T-cell (primary cell): Measurements from ENCODE around the gene MRPS24. TPM values are rescaled to one million over a fixed set of nuclear protein-coding genes. Genes with fewer than 3 reads are reported as not detected.
A peak's percentile ranks its signal among the peaks of the same experiment; 100 is the strongest.
"Not testable (repeated sequence)": the region's sequence is repeated elsewhere in the genome, so short reads cannot be mapped to it uniquely, and the experiment has no call there.

Experiments
- ATAC-seq, 4 experiments: fragments of 200-7000 bp in 3 of 4; fragments of 150-1000 bp in 1 of 4; cut with Tn5 transposase; replicated peaks in 1 of 4; 1 replicate in 3 of 4; 2 replicates in 1 of 4; pipeline ENCODE4 v1.10.0; 2021; ENCODE audit warnings: moderate library complexity in 3 of 4, mild to moderate bottlenecking in 2 of 4, moderate number of reproducible peaks in 1 of 4
- CTCF ChIA-PET, 2 donors: fragments of 300-600 bp; sonication (Branson Sonifier 250); formaldehyde crosslinking; loops; one replicate each; lab custom pipeline; 2022; ENCODE audit warnings: antibody characterized with exemption in 2 of 2; lab: Charles Lee
- POLR2A ChIA-PET, 2 donors: fragments of 300-600 bp; sonication (Branson Sonifier 250); formaldehyde crosslinking; loops; one replicate each; lab custom pipeline; 2022; ENCODE audit warnings: antibody characterized with exemption in 2 of 2; lab: Charles Lee
- DNase-seq, 35 experiments: peaks; one replicate each; pipeline versions ENCODE4 v3.0.0 to v3.0.0-alpha.2; 2013 to 2023
- H3K27ac ChIP-seq: one replicate; pipeline ENCODE4 v1.5.1; 2013; ENCODE audit warnings: low read length
- H3K27me3 ChIP-seq, 2 experiments: replicated peaks in 1 of 2; 1 replicate in 1 of 2; 2 replicates in 1 of 2; pipeline versions ENCODE4 v1.6.1 to v1.7.0; 2013; ENCODE audit warnings: low read length in 1 of 2, mixed read lengths in 1 of 2; ENCODE audit not compliant: control insufficient read depth in 2 of 2, insufficient read depth in 2 of 2; ENCODE audit errors: extremely low read depth in 1 of 2
- H3K36me3 ChIP-seq, 2 donors: 1 replicate in 1 of 2; 2 replicates in 1 of 2; pipeline versions ENCODE4 v1.6.1 to v1.7.0; 2013; ENCODE audit warnings: low read length in 1 of 2; ENCODE audit not compliant: control insufficient read depth in 2 of 2, insufficient read depth in 1 of 2; ENCODE audit errors: extremely low read depth in 1 of 2
- H3K4me1 ChIP-seq, 2 experiments: 1 replicate in 1 of 2; 2 replicates in 1 of 2; pipeline versions ENCODE4 v1.6.1 to v1.7.0; 2013; ENCODE audit warnings: low read length in 2 of 2, mixed read lengths in 1 of 2; ENCODE audit not compliant: insufficient read depth in 2 of 2, control insufficient read depth in 1 of 2; ENCODE audit errors: extremely low read depth in 1 of 2
- H3K4me3 ChIP-seq, 2 donors: 1 replicate in 1 of 2; 2 replicates in 1 of 2; pipeline versions ENCODE4 v1.5.1 to v1.7.0; 2013; ENCODE audit warnings: mild to moderate bottlenecking in 2 of 2, low read length in 1 of 2, moderate library complexity in 1 of 2; ENCODE audit not compliant: control insufficient read depth in 1 of 2; ENCODE audit errors: extremely low read depth in 1 of 2
- H3K9me3 ChIP-seq: 2 replicates; pipeline ENCODE4 v1.7.0; 2013
- H3K27ac Mint-ChIP-seq, 2 donors: one replicate each; pipeline ENCODE4 v1.8.0; 2020 to 2021; ENCODE audit warnings: mild to moderate bottlenecking in 2 of 2, mixed read lengths in 2 of 2
- H3K27me3 Mint-ChIP-seq, 2 donors: one replicate each; pipeline ENCODE4 v1.8.0; 2021 to 2022; ENCODE audit warnings: mixed read lengths in 2 of 2
- H3K36me3 Mint-ChIP-seq: one replicate; pipeline ENCODE4 v1.8.0; 2021; ENCODE audit warnings: mixed read lengths
- H3K4me1 Mint-ChIP-seq, 3 donors: one replicate each; pipeline ENCODE4 v1.8.0; 2020 to 2022; ENCODE audit warnings: mixed read lengths in 3 of 3, mild to moderate bottlenecking in 1 of 3
- H3K4me3 Mint-ChIP-seq, 3 donors: one replicate each; pipeline ENCODE4 v1.8.0; 2020 to 2022; ENCODE audit warnings: mild to moderate bottlenecking in 3 of 3, mixed read lengths in 3 of 3, moderate library complexity in 3 of 3
- H3K9me3 Mint-ChIP-seq, 3 donors: one replicate each; pipeline ENCODE4 v1.8.0; 2020 to 2022; ENCODE audit warnings: mixed read lengths in 3 of 3
- WGBS: methylation state at CpG from one replicate; pipeline ENCODE4 v1.1.5; 2013; ENCODE audit warnings: missing lambda C conversion rate; ENCODE audit not compliant: insufficient coverage; 5-methylcytosine and 5-hydroxymethylcytosine counted together
- total RNA-seq, 35 experiments: library from RNA in 6 of 35; stranded (reverse) in 6 of 35; fragments of 120-200 nt in 1 of 35; gene quantifications; one replicate each; pipeline versions ENCODE4 v1.2.1 to v1.2.4 and lab custom pipeline; 2013 to 2026

The MRPS24 gene
- total RNA-seq, 5 donors from 2014 or later (not counting 1 experiment from before 2014, with no cell fraction given), result 44.6 to 71.6 (median 58.4) TPM

DNA sequence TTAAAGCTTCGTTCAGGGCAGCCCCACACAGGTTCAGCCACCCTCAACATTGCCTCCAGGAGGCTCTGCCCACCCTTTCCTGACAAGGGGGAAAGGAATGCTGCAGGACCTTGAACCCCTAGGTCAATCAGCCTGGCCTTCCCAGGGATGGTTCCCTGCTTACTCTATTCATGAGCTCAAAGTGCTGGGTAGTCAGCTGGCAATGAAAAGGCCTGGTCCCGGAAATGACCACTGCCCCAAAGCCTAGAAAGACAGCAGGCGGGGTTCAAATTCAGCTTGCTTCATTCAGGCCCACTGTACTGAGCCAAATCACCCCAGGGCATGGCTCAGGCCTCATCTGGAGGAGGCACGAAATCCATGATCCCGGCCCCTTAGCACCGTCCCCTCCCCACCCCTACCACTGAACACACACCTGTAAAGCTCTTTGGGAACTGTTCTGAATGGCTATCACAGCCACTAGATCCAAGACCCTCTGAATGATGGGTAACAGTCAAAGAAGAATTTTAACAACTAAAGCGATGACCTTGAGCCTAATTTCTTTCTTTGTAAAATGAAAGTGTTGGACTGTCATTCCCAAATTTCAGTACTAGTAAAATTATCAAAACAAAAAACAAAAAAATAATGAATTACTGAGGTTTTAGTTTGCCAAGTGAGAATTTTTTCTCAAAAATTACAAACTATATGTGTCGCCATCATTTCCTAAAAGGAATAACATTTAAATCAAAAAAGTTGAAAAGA lies 36.1 kb upstream of the MRPS24 start:
- H3K27ac ChIP-seq, result no peak overlapping the region
- POLR2A ChIA-PET, result interaction anchor here (0.5 to 0.6 kb wide), 4 partner anchors 22 to 157 kb away, joined by 3 to 6 read pairs (median 4); no protein-coding TSS in a partner anchor
- Mint-ChIP-seq H3K4me1 (peaks cover 41 to 46% (median 44%) of the 10 kb centered on the region in 3 donors), H3K9me3 (no peaks in the 10 kb centered on the region), H3K36me3 (no peaks in the 10 kb centered on the region), H3K27me3 (no peaks in the 10 kb centered on the region), H3K27ac (peak overlapping the region; percentile 95 to 96), H3K4me3 (peak overlapping the region; percentile 89 to 94 (median 94))
- peaks cover 0 to 2% of the 10 kb centered on the region in 2 donors for H3K36me3 ChIP-seq
- CTCF ChIA-PET, result interaction anchor here (0.5 to 0.8 kb wide), 2 partner anchors 21 to 323 kb away, joined by 3 to 4 read pairs; partner anchors contain the start of gene UBE2D4 (in 1 of the 2)
- peak overlapping the region; percentile 61 to 74 for H3K4me3 ChIP-seq
- DNase-seq, result no peak
- WGBS, result 92% methylated on average over 3 of the region's 8 CpGs
- H3K9me3 ChIP-seq, result no peaks in the 10 kb centered on the region
- ATAC-seq, result no peak
- no peaks in the 10 kb centered on the region for H3K27me3 ChIP-seq
- peaks cover 7 to 17% of the 10 kb centered on the region in 2 experiments for H3K4me1 ChIP-seq

DNA sequence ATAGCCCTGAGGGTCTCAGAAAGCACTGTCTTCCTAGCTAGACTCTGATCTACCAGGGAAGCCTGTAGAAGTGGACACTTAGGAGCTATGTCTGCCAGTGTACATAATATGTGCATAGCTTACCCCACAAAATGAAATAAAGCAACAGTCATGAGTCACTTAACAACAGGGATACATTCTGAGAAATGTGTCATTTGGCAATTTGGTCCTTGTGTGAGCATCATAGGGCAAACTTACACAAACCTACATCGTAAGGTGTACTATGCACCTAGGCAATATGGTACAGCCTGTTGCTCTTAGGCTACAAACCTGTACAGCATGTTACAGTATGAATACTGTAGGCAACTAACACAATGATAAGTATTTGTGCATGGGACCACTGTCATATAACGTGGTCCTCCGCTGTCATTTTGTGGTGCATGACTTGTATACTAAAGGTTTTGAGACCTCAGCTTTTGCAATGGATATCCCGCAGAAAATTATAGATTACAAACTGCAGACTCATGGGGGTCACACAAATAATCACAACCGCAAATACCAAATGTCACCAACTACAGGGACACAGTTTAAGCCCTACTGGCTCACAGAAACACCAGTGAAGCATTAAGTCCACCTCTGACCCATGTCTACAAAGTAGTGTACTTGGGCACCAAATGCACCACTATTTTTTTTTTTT lies 35.4 kb upstream of the MRPS24 start:
- Mint-ChIP-seq H3K27me3 (no peaks in the 10 kb centered on the region), H3K36me3 (no peaks in the 10 kb centered on the region), H3K4me3 (peak overlapping the region; percentile 89 to 94 (median 94)), H3K4me1 (peaks cover 41 to 46% (median 44%) of the 10 kb centered on the region in 3 donors), H3K27ac (peak overlapping the region in 1 of 2 donors; percentile 9), H3K9me3 (no peaks in the 10 kb centered on the region)
- DNase-seq, result no peak
- no peaks in the 10 kb centered on the region for H3K9me3 ChIP-seq
- H3K27me3 ChIP-seq, result no peaks in the 10 kb centered on the region
- ChIA-PET CTCF (interaction anchor here (0.6 to 0.8 kb wide), 2 partner anchors 22 to 1015 kb away, joined by 3 read pairs; partner anchors contain the start of gene UBE2D4 (in 1 of the 2)), POLR2A (interaction anchor here (0.5 to 0.6 kb wide), 3 partner anchors 30 to 158 kb away, joined by 3 to 6 read pairs (median 4); no protein-coding TSS in a partner anchor)
- ATAC-seq, result no peak
- H3K27ac ChIP-seq, result no peak overlapping the region
- H3K4me3 ChIP-seq, result no peak overlapping the region
- 100% methylated on average over 5 of the region's 5 CpGs for WGBS
- H3K36me3 ChIP-seq, result peaks cover 0 to 2% of the 10 kb centered on the region in 2 donors
- peaks cover 7 to 17% of the 10 kb centered on the region in 2 experiments for H3K4me1 ChIP-seq

DNA sequence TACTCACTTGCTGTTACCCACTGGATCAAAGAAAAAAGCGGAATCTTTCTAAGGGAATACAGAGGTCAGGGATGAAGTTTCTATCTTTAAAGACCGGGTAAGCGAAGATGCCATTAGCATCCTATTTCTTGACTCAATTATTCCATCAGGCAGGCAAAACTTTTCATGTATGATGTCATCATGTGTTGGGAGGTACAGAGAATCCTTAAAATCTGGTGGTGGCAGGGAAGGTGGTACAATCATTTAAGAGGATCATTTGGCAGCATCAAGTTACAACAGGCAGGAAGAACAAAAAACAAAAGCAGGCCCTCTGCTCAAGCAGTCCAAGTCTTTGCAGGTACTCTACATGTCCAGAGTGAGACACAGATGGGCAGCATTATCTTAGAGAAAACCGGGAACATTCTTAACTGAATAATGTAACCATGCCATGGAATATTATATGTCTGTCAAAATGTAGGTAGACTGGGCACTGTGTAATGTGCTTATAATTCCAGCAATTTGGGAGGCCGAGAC lies 33.3 kb upstream of the MRPS24 start:
- Mint-ChIP-seq H3K27ac (peak overlapping the region in 1 of 2 donors; percentile 18), H3K27me3 (no peaks in the 10 kb centered on the region), H3K9me3 (no peaks in the 10 kb centered on the region), H3K36me3 (no peaks in the 10 kb centered on the region), H3K4me1 (peaks cover 49 to 50% (median 50%) of the 10 kb centered on the region in 3 donors), H3K4me3 (no peak overlapping the region)
- no CpG with 5 or more reads among the region's 5 CpGs for WGBS
- Histone ChIP-seq H3K27me3 (no peaks in the 10 kb centered on the region), H3K4me1 (peaks cover 7 to 17% of the 10 kb centered on the region in 2 experiments), H3K9me3 (no peaks in the 10 kb centered on the region), H3K36me3 (peaks cover 0 to 5% of the 10 kb centered on the region in 2 donors), H3K27ac (no peak overlapping the region), H3K4me3 (no peak overlapping the region)
- ChIA-PET POLR2A (no interaction called here), CTCF (no interaction called here)
- no peak for DNase-seq
- no peak for ATAC-seq

DNA sequence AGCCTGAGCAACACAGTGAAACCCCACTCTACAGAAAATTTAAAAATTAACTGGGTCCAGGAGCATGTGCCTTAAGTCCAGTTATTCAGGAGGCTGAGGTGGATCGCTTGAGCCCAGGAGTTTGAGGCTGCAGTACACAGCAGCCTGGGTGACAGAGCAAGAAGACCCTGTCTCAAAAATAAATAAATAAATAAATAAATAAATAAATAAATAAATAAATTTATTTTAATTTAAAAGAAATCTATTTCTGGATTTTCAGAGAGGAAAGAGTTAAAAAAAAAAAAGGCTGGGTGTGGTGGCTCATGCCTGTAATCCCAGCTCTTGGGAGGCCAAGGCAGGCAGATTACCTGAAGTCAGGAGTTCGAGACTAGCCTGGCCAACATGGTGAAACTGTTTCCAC lies 29.3 kb upstream of the MRPS24 start:
- H3K4me1 ChIP-seq, ATAC-seq, H3K9me3 ChIP-seq, H3K9me3 Mint-ChIP-seq, POLR2A ChIA-PET, H3K36me3 ChIP-seq, H3K27ac ChIP-seq, H3K27me3 Mint-ChIP-seq, H3K4me3 Mint-ChIP-seq, H3K27ac Mint-ChIP-seq, H3K4me3 ChIP-seq, H3K27me3 ChIP-seq, DNase-seq, CTCF ChIA-PET: not testable (repeated sequence)
- 100% methylated on average over 1 of the region's 2 CpGs for WGBS
- H3K4me1 Mint-ChIP-seq, result peaks cover 37 to 58% (median 44%) of the 10 kb centered on the region in 3 donors
- peaks cover 12% of the 10 kb centered on the region for H3K36me3 Mint-ChIP-seq

DNA sequence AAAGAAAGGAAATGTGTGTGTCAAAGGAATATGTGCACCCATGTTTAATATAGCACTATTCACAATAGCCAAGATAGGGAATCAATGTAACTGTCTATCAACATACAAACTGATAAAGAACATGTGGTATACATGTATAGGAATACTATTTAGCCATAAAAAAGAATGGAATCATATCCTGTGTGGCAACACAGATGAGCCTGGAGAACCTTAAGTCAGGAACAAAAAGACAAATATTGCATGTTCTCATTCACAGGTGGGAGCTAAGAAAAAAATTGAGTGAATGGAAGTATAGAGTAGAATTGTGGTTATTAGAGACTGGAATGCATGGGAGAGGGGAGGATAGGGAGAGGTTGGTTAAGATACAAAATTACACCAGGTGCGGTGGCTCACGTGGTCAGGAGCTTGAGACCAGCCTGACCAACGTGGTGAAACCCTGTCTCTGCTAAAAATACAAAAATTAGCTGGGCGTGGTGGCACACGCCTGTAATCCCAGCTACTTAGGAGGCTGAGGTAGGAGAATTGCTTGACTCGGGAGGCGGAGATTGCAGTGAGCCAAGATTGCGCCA lies 26.6 kb upstream of the MRPS24 start:
- ChIA-PET CTCF (interaction anchor here in 1 of 2 donors (0.7 kb wide), 1 partner anchor 150 kb away, joined by 6 read pairs; no protein-coding TSS in a partner anchor), POLR2A (no interaction called here)
- Histone ChIP-seq H3K4me3 (no peak overlapping the region), H3K4me1 (peaks cover 4 to 18% of the 10 kb centered on the region in 2 experiments), H3K9me3 (no peaks in the 10 kb centered on the region), H3K36me3 (peaks cover 0 to 3% of the 10 kb centered on the region in 2 donors), H3K27ac (no peak overlapping the region), H3K27me3 (no peaks in the 10 kb centered on the region)
- no peak for ATAC-seq
- H3K36me3 Mint-ChIP-seq, result peaks cover 16% of the 10 kb centered on the region
- DNase-seq, result no peak
- no peak overlapping the region for H3K4me3 Mint-ChIP-seq
- H3K27ac Mint-ChIP-seq, result no peak overlapping the region
- no peaks in the 10 kb centered on the region for H3K9me3 Mint-ChIP-seq
- peaks cover 40 to 52% (median 50%) of the 10 kb centered on the region in 3 donors for H3K4me1 Mint-ChIP-seq
- H3K27me3 Mint-ChIP-seq, result no peaks in the 10 kb centered on the region
- 97% methylated on average over 6 of the region's 8 CpGs for whole genome bisulfite sequencing
